ENCODE measurements around the gene USPL1.

GRCh38 chr13:30664689-30665275 lies 47.1 kb downstream of the USPL1 start:
- TF ChIP-seq CTCF (conservative IDR thresholded peaks at IDR 0.05) (no peak), EZH2 (IDR thresholded peaks at IDR 0.05; ENCODE audit: low read depth) (no peak)
